ENCODE data around the gene MICAL2. TPM values are rescaled to one million over a fixed set of nuclear protein-coding genes. Genes with fewer than 3 reads are reported as not detected.

Gene MICAL2
- total and polyA plus RNA-seq, 2 donors (not counting 3 experiments of a cell fraction or from before 2014, with no cell fraction given), result 67.6 to 200 TPM

DNA sequence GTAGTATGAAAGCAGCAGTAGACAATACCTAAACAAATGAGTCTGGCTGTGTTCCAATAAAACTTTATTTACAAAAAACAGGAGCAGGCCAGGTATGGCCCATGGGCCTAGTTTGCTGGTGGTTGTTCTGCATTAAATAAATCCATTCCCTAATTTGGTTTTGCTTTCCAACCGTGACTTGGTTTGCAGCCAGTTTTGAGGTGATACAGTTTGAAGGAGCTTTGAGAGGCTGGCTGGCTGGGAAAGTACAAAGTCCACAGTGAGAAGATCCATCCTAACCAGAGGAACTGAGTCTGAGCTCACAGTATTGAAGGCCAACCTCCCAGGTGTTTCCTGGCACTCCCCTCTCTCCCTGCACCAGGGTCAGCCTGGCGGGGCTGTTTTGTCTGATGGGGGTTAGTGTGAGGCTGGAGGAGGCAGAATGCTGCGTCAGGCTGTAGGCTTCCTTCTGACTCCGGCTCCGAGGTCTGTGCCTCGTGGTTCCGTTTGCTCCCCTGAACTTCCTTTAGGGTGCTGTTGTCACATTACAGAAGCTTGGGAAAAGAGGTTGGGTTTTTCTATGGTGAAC is 129.5 kb downstream of the MICAL2 start:
- H2AFZ ChIP-seq (ENCODE audit: low read depth, low read length), result no peak overlapping the region
- H3K4me2 ChIP-seq (ENCODE audit: insufficient read depth, low read length), result no peak overlapping the region
- H3K27ac ChIP-seq (ENCODE audit: insufficient read depth, low read depth, low read length), result peak overlapping the region; percentile 45
- ChIA-PET POLR2A (interaction anchor here (0.8 to 1.6 kb wide), 2 partner anchors 39 to 153 kb away, joined by 3 to 4 read pairs; no protein-coding TSS in a partner anchor), CTCF (interaction anchor here (1.0 to 2.1 kb wide), 15 partner anchors 9 to 308 kb away, joined by 3 to 9 read pairs (median 5); no protein-coding TSS in a partner anchor)
- H3K36me3 ChIP-seq (ENCODE audit: control insufficient read depth in 2 of 2, extremely low read depth in 1 of 2, insufficient read depth in 2 of 2, low read length in 2 of 2), result peaks cover 5 to 16% of the 10 kb centered on the region in 2 experiments
- no peaks in the 10 kb centered on the region for H3K9me1 ChIP-seq (replicated peaks; ENCODE audit: control insufficient read depth, extremely low read depth, insufficient read depth, low read length)
- H3K79me2 ChIP-seq (ENCODE audit: control insufficient read depth, insufficient read depth, low read length), result no peaks in the 10 kb centered on the region
- intact Hi-C loops (cut with micrococcal nuclease) (loop anchor here (1.0 to 5.0 kb wide), 3 partner anchors 39 to 263 kb away; no protein-coding TSS in a partner anchor), dilution Hi-C loops (cut with MboI; ENCODE audit: extremely low pct_ligation_motif_present, low sequenced_read_pairs) (no loop called here)
- no peaks in the 10 kb centered on the region for H4K20me1 ChIP-seq (replicated peaks; ENCODE audit: control insufficient read depth, extremely low read depth, insufficient read depth, low read length)
- no peak for FAIRE-seq
- peak; percentile 89 for DNase-seq (ENCODE audit: low read depth, low spot score)
- H3K27me3 ChIP-seq (ENCODE audit: control insufficient read depth in 2 of 2, insufficient read depth in 2 of 2, low read length in 2 of 2), result no peaks in the 10 kb centered on the region
- TF ChIP-seq POLR2A (IDR thresholded peaks at IDR 0.05; ENCODE audit: low read depth, low read length), result peak; percentile 8
- no peak for TF ChIP-seq FOS (IDR thresholded peaks at IDR 0.05; ENCODE audit: borderline replicate concordance, insufficient read depth, low read length)
- no TSS peak for BruUV-seq (replicated peaks)
- no peaks in the 10 kb centered on the region for H3K9me3 ChIP-seq (replicated peaks; ENCODE audit: control insufficient read depth, insufficient read depth, low read length)
- H3K4me1 ChIP-seq (ENCODE audit: control insufficient read depth, extremely low read depth, insufficient read depth, low read length), result peaks cover 23% of the 10 kb centered on the region
- no peak overlapping the region for H3K4me3 ChIP-seq (replicated peaks in 1 of 3; ENCODE audit: insufficient read depth in 1 of 3, low read depth in 1 of 3, low read length in 3 of 3)
- H3K9ac ChIP-seq (replicated peaks; ENCODE audit: extremely low read depth, insufficient read depth, low read length), result peak overlapping the region; percentile 41

DNA sequence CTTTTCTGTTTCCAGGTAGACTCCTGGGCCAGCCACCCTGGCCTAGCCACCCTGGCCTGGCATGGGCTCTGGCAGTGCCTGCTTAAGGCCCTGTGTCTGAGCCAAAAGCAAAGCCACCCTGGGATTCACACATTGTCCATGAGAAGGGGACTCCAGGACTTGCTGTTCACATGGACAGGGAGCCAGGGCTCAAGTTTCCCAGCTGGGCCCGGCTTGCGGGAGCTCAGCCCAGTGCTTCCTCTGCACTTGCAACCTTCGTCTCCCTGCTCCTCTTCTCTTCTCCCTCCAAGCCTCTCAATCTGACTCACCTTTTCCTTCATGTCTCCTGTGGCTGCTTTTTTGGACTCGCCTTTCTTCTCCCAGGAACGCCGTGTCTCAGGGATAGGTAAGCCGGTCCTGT is 130.3 kb downstream of the MICAL2 start:
- Histone ChIP-seq H3K36me3 (ENCODE audit: control insufficient read depth in 2 of 2, extremely low read depth in 1 of 2, insufficient read depth in 2 of 2, low read length in 2 of 2) (peaks cover 12 to 14% of the 10 kb centered on the region in 2 experiments), H3K27ac (ENCODE audit: insufficient read depth, low read depth, low read length) (peak overlapping the region; percentile 45), H3K9me3 (replicated peaks; ENCODE audit: control insufficient read depth, insufficient read depth, low read length) (no peaks in the 10 kb centered on the region), H3K4me2 (ENCODE audit: insufficient read depth, low read length) (no peak overlapping the region), H2AFZ (ENCODE audit: low read depth, low read length) (no peak overlapping the region), H3K9me1 (replicated peaks; ENCODE audit: control insufficient read depth, extremely low read depth, insufficient read depth, low read length) (no peaks in the 10 kb centered on the region), H3K79me2 (ENCODE audit: control insufficient read depth, insufficient read depth, low read length) (no peaks in the 10 kb centered on the region), H3K27me3 (ENCODE audit: control insufficient read depth in 2 of 2, insufficient read depth in 2 of 2, low read length in 2 of 2) (no peaks in the 10 kb centered on the region), H3K4me1 (ENCODE audit: control insufficient read depth, extremely low read depth, insufficient read depth, low read length) (peaks cover 23% of the 10 kb centered on the region), H3K4me3 (replicated peaks in 1 of 3; ENCODE audit: insufficient read depth in 1 of 3, low read depth in 1 of 3, low read length in 3 of 3) (no peak overlapping the region), H4K20me1 (replicated peaks; ENCODE audit: control insufficient read depth, extremely low read depth, insufficient read depth, low read length) (no peaks in the 10 kb centered on the region), H3K9ac (replicated peaks; ENCODE audit: extremely low read depth, insufficient read depth, low read length) (peak overlapping the region; percentile 22)
- no peak for TF ChIP-seq MYC (IDR thresholded peaks at IDR 0.05; ENCODE audit: low read depth, low read length)
- TF ChIP-seq, protein P1, sequence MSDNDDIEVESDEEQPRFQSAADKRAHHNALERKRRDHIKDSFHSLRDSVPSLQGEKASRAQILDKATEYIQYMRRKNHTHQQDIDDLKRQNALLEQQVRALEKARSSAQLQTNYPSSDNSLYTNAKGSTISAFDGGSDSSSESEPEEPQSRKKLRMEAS (IDR thresholded peaks at IDR 0.05; ENCODE audit: insufficient read depth, insufficient read length), result no peak
- no peak for TF ChIP-seq POLR2AphosphoS5 (IDR thresholded peaks at IDR 0.05; ENCODE audit: insufficient read depth, low read depth, low read length)
- TF ChIP-seq EZH2 (IDR thresholded peaks at IDR 0.05; ENCODE audit: borderline replicate concordance, low read depth, low read length, severe bottlenecking), result no peak
- TF ChIP-seq FOS (IDR thresholded peaks at IDR 0.05; ENCODE audit: borderline replicate concordance, insufficient read depth, low read length), result no peak
- TF ChIP-seq POLR2A (IDR thresholded peaks at IDR 0.05; ENCODE audit: low read depth, low read length), result no peak
- TF ChIP-seq, protein P2, sequence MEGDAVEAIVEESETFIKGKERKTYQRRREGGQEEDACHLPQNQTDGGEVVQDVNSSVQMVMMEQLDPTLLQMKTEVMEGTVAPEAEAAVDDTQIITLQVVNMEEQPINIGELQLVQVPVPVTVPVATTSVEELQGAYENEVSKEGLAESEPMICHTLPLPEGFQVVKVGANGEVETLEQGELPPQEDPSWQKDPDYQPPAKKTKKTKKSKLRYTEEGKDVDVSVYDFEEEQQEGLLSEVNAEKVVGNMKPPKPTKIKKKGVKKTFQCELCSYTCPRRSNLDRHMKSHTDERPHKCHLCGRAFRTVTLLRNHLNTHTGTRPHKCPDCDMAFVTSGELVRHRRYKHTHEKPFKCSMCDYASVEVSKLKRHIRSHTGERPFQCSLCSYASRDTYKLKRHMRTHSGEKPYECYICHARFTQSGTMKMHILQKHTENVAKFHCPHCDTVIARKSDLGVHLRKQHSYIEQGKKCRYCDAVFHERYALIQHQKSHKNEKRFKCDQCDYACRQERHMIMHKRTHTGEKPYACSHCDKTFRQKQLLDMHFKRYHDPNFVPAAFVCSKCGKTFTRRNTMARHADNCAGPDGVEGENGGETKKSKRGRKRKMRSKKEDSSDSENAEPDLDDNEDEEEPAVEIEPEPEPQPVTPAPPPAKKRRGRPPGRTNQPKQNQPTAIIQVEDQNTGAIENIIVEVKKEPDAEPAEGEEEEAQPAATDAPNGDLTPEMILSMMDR (IDR thresholded peaks at IDR 0.05; ENCODE audit: extremely low read depth in 1 of 2, insufficient read depth in 1 of 2, low read depth in 1 of 2, low read length in 2 of 2), result no peak
- no peak for TF ChIP-seq JUN (IDR thresholded peaks at IDR 0.05; ENCODE audit: borderline replicate concordance, insufficient read depth, insufficient read length, low read depth)
- no peak for TF ChIP-seq GATA2 (IDR thresholded peaks at IDR 0.05; ENCODE audit: insufficient read depth, insufficient read length, low read depth, low read length)
- CTCF ChIA-PET, result interaction anchor here (1.1 to 1.8 kb wide), 3 partner anchors 8 to 152 kb away, joined by 3 to 9 read pairs (median 3); no protein-coding TSS in a partner anchor
- POLR2A ChIA-PET, result interaction anchor here (1.6 kb wide), 1 partner anchor 154 kb away, joined by 4 read pairs; no protein-coding TSS in a partner anchor
- BruUV-seq (replicated peaks), result no TSS peak
- DNase-seq (ENCODE audit: low read depth, low spot score) (no peak), FAIRE-seq (peak; percentile 28)
- dilution Hi-C loops (cut with MboI; ENCODE audit: extremely low pct_ligation_motif_present, low sequenced_read_pairs) (no loop called here), intact Hi-C loops (cut with micrococcal nuclease) (loop anchor here (1.0 kb wide), 2 partner anchors 39 to 41 kb away; no protein-coding TSS in a partner anchor)

Data from endothelial cell of umbilical vein (primary cell).